Measurements from ENCODE around the gene MOB3A. TPM values are rescaled to one million over a fixed set of nuclear protein-coding genes. Genes with fewer than 3 reads are reported as not detected.

Gene MOB3A
- total and polyA plus RNA-seq, 9 of the 15 experiments (the other 6 are each of a cell fraction or from before 2014, with no cell fraction given) = 1.1 to 24.1 (median 6.0) TPM

GRCh38 chr19:2062389-2062729 lies 33.8 kb downstream of the MOB3A start (continued):
- TF ChIP-seq ZBTB33 (CRISPR knock-in tag; IDR thresholded peaks at IDR 0.05) (0 out of 2 replicates have a peak, but pooled peaks have one; percentile 54), BACH1 (tag; IDR thresholded peaks at IDR 0.05) (no peak), NFXL1 (CRISPR knock-in tag; IDR thresholded peaks at IDR 0.05) (no peak), NR4A1 (CRISPR knock-in tag; IDR thresholded peaks at IDR 0.05) (0 out of 2 replicates have a peak, but pooled peaks have one; percentile 5), NR4A1 (tag; IDR thresholded peaks at IDR 0.05) (no peak)

GRCh38 chr19:2061495-2062388 lies 34.4 kb downstream of the MOB3A start:
- peak overlapping the region; percentile 76 for H3K4me3 ChIP-seq
- TSS peak; percentile 95 for BruUV-seq (replicated peaks)
- H3K36me3 ChIP-seq (ENCODE audit: control insufficient read depth, insufficient read depth, low read length) = no peaks in the 10 kb centered on the region
- peaks cover 9% of the 10 kb centered on the region; the same call in 2 of the 3 replicates for H3K79me2 ChIP-seq (ENCODE audit: control insufficient read depth, insufficient read depth, low read length)
- ATAC-seq (peak; percentile 76), FAIRE-seq (peak; percentile 90), DNase-seq (ENCODE audit: extremely low read depth in 1 of 4, low spot score in 3 of 4) (peak; percentile 97 to 100 (median 98))
- ChIA-PET POLR2A (interaction anchor here (0.6 to 6.8 kb wide), 10 partner anchors 10 to 1108 kb away, joined by 3 to 72 read pairs (median 3); partner anchors contain the start of genes MKNK2 and MOB3A), CTCF (ENCODE audit: low intra/inter-chr PET ratio) (interaction anchor here (0.7 to 1.2 kb wide), 2 partner anchors 42 kb away, joined by 4 read pairs; no protein-coding TSS in a partner anchor)
- no peaks in the 10 kb centered on the region for H3K27me3 ChIP-seq (ENCODE audit: control insufficient read depth in 2 of 2, insufficient read depth in 2 of 2, low read length in 2 of 2)
- peak overlapping the region; percentile 85 for H2AFZ ChIP-seq (ENCODE audit: low read depth, low read length)
- H3K4me1 ChIP-seq (replicated peaks in 1 of 2; ENCODE audit: control insufficient read depth in 2 of 2, insufficient read depth in 2 of 2, low read length in 2 of 2) = peaks cover 42 to 75% of the 10 kb centered on the region in 2 experiments
- peak overlapping the region; percentile 95 for H3K4me2 ChIP-seq (ENCODE audit: insufficient read depth, low read length)
- 2% methylated on average over 49 of the region's 50 CpGs for whole genome bisulfite sequencing (ENCODE audit: insufficient coverage, low coverage, missing lambda C conversion rate)
- no peaks in the 10 kb centered on the region for H3K9me3 ChIP-seq (replicated peaks; ENCODE audit: control insufficient read depth, insufficient read depth, low read depth, low read length)
- no peaks in the 10 kb centered on the region for H4K20me1 ChIP-seq (replicated peaks; ENCODE audit: control insufficient read depth, insufficient read depth, low read length)
- peak overlapping the region; percentile 100 for H3K27ac ChIP-seq (ENCODE audit: extremely low read depth, low read depth, low read length)
- intact Hi-C loops (cut with micrococcal nuclease) (loop anchor here (5.0 kb wide), 1 partner anchor 134 kb away; no protein-coding TSS in a partner anchor), in situ Hi-C loops (cut with MboI) (no loop called here)
- peak overlapping the region; percentile 97 to 98 for H3K9ac ChIP-seq (ENCODE audit: insufficient read depth in 1 of 2, low read depth in 2 of 2, low read length in 2 of 2)
- no peaks in the 10 kb centered on the region for H3K9me1 ChIP-seq (ENCODE audit: control insufficient read depth, insufficient read depth, low read length)
- TF ChIP-seq POLR2G (IDR thresholded peaks at IDR 0.05; ENCODE audit: low read depth, low read length) (peak; percentile 94), KLF16 (IDR thresholded peaks at IDR 0.05) (no peak), CCNT2 (IDR thresholded peaks at IDR 0.05; ENCODE audit: borderline replicate concordance, extremely low read depth, insufficient read length, low read depth, low read length) (peak; percentile 84), SAP30 (IDR thresholded peaks at IDR 0.05; ENCODE audit: borderline replicate concordance, insufficient read depth, low read depth, low read length, poor library complexity, severe bottlenecking) (peak; percentile 15), SIN3A (IDR thresholded peaks at IDR 0.05; ENCODE audit: borderline replicate concordance in 2 of 2, control insufficient read depth in 1 of 2, low read depth in 2 of 2, low read length in 2 of 2) (peak; percentile 46 to 60; a peak in 2 of 4 replicates), FOXK1 (CRISPR knock-in tag; IDR thresholded peaks at IDR 0.05; ENCODE audit: borderline replicate concordance) (0 out of 2 replicates have a peak, but pooled peaks have one; percentile 38), RFX5 (IDR thresholded peaks at IDR 0.05; ENCODE audit: low read depth, low read length) (peak; percentile 48; the same call in 1 of the 2 replicates), MBD2 (IDR thresholded peaks at IDR 0.05; ENCODE audit: borderline replicate concordance, low read depth) (peak; percentile 71), FOXK2 (conservative IDR thresholded peaks at IDR 0.05 in 1 of 2, IDR thresholded peaks at IDR 0.05 in 1 of 2; ENCODE audit: low read depth in 2 of 2) (peak; percentile 39 to 56; a peak in 2 of 4 replicates)
- TF ChIP-seq, protein P1, sequence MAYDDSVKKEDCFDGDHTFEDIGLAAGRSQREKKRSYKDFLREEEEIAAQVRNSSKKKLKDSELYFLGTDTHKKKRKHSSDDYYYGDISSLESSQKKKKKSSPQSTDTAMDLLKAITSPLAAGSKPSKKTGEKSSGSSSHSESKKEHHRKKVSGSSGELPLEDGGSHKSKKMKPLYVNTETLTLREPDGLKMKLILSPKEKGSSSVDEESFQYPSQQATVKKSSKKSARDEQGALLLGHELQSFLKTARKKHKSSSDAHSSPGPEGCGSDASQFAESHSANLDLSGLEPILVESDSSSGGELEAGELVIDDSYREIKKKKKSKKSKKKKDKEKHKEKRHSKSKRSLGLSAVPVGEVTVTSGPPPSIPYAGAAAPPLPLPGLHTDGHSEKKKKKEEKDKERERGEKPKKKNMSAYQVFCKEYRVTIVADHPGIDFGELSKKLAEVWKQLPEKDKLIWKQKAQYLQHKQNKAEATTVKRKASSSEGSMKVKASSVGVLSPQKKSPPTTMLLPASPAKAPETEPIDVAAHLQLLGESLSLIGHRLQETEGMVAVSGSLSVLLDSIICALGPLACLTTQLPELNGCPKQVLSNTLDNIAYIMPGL (CRISPR knock-in tag; IDR thresholded peaks at IDR 0.05) = no peak

Data from K562 (cell line).